HFFc6 (cell line): Measurements from ENCODE around the gene CERS4. TPM values are rescaled to one million over a fixed set of nuclear protein-coding genes. Genes with fewer than 3 reads are reported as not detected.
"Not testable (repeated sequence)": the region's sequence is repeated elsewhere in the genome, so short reads cannot be mapped to it uniquely, and the experiment has no call there.

ENCODE experiments used
- DNase-seq: peaks from one replicate; pipeline ENCODE4 v3.0.0-alpha.2; 2018
- H3K27ac Mint-ChIP-seq: 2 replicates; pipeline ENCODE4 v1.8.0; 2020; ENCODE audit warnings: mild to moderate bottlenecking, mixed read lengths
- H3K27me3 Mint-ChIP-seq: 2 replicates; pipeline ENCODE4 v1.8.0; 2021; ENCODE audit warnings: mild to moderate bottlenecking, moderate library complexity, mixed read lengths; ENCODE audit not compliant: insufficient read depth
- H3K36me3 Mint-ChIP-seq: 2 replicates; pipeline ENCODE4 v1.8.0; 2021; ENCODE audit warnings: low read depth, mixed read lengths
- H3K4me1 Mint-ChIP-seq: 2 replicates; pipeline ENCODE4 v1.8.0; 2020; ENCODE audit warnings: low read depth, mixed read lengths
- H3K4me3 Mint-ChIP-seq: 2 replicates; pipeline ENCODE4 v1.8.0; 2020; ENCODE audit warnings: mild to moderate bottlenecking, moderate library complexity, mixed read lengths
- H3K9me3 Mint-ChIP-seq: 2 replicates; pipeline ENCODE4 v1.8.0; 2020; ENCODE audit warnings: mild to moderate bottlenecking, mixed read lengths
- CTCF ChIP-seq: fragments of 200-600 bp; sonication (generic); IDR thresholded peaks from 2 replicates; pipeline ENCODE4 v1.5.0; 2021; ENCODE audit warnings: antibody characterized with exemption, mild to moderate bottlenecking
- total RNA-seq, 6 experiments: library from RNA; stranded (reverse); fragmentation: NEBNext Ultra II Directional; extraction: Animal tissue kit (Norgen Biotek cat#: 25700); gene quantifications; 2 replicates in 1 of 6; 3 replicates in 5 of 6; pipeline ENCODE4 v1.2.3, GENCODE V29; 2021

Gene CERS4
- total RNA-seq, 6 experiments from 2014 or later: not detected

- Mint-ChIP-seq H3K27me3 (peaks cover 21% of the 10 kb centered on the region), H3K4me1 (no peaks in the 10 kb centered on the region), H3K4me3 (no peak overlapping the region), H3K27ac (no peak overlapping the region), H3K36me3 (no peaks in the 10 kb centered on the region), H3K9me3 (no peaks in the 10 kb centered on the region)
- no peak for DNase-seq
- no peak for TF ChIP-seq CTCF
Measured at GRCh38 chr19:8194528-8195267, 14.5 kb upstream of the CERS4 start.

- H3K4me1 Mint-ChIP-seq: no peaks in the 10 kb centered on the region
- no peak overlapping the region for H3K27ac Mint-ChIP-seq
- DNase-seq: no peak
- peaks cover 29% of the 10 kb centered on the region for H3K27me3 Mint-ChIP-seq
- H3K4me3 Mint-ChIP-seq: no peak overlapping the region
- no peaks in the 10 kb centered on the region for H3K36me3 Mint-ChIP-seq
- no peaks in the 10 kb centered on the region for H3K9me3 Mint-ChIP-seq
- TF ChIP-seq CTCF: no peak
Measured at GRCh38 chr19:8196271-8196927, 12.8 kb upstream of the CERS4 start.

- peaks cover 34% of the 10 kb centered on the region for H3K27me3 Mint-ChIP-seq
- H3K27ac Mint-ChIP-seq, H3K4me3 Mint-ChIP-seq, H3K36me3 Mint-ChIP-seq, DNase-seq, H3K4me1 Mint-ChIP-seq, H3K9me3 Mint-ChIP-seq: not testable (repeated sequence)
Measured at GRCh38 chr19:8203288-8204120, 5.7 kb upstream of the CERS4 start.

- Mint-ChIP-seq H3K27ac (no peak overlapping the region), H3K36me3 (no peaks in the 10 kb centered on the region), H3K4me3 (no peak overlapping the region), H3K9me3 (no peaks in the 10 kb centered on the region), H3K27me3 (peaks cover 30% of the 10 kb centered on the region), H3K4me1 (no peaks in the 10 kb centered on the region)
- TF ChIP-seq CTCF: no peak
- no peak for DNase-seq
Measured at GRCh38 chr19:8204961-8205360, 4.2 kb upstream of the CERS4 start.

- Mint-ChIP-seq H3K4me1 (no peaks in the 10 kb centered on the region), H3K9me3 (no peaks in the 10 kb centered on the region), H3K36me3 (no peaks in the 10 kb centered on the region), H3K27ac (no peak overlapping the region), H3K4me3 (no peak overlapping the region), H3K27me3 (peaks cover 27% of the 10 kb centered on the region)
- no peak for TF ChIP-seq CTCF
- DNase-seq: no peak
Measured at GRCh38 chr19:8206147-8207087, 2.8 kb upstream of the CERS4 start.

- H3K4me3 Mint-ChIP-seq, H3K36me3 Mint-ChIP-seq, DNase-seq, H3K9me3 Mint-ChIP-seq, H3K27ac Mint-ChIP-seq, H3K4me1 Mint-ChIP-seq: not testable (repeated sequence)
- H3K27me3 Mint-ChIP-seq: peaks cover 21% of the 10 kb centered on the region
Measured at GRCh38 chr19:8207326-8207725, 1.8 kb upstream of the CERS4 start.
